Activated T-cell treated with anti-CD3 and anti-CD28 coated beads, Interleukin-2, amount 50 U/mL, for 72 hours (primary cell): ENCODE measurements around the gene USP24. TPM values are rescaled to one million over a fixed set of nuclear protein-coding genes. Genes with fewer than 3 reads are reported as not detected.

Source experiments
- ATAC-seq, 2 donors: fragments of 150-1000 bp; cut with Tn5 transposase; replicated peaks in 1 of 2; 2 replicates each; pipeline ENCODE4 v1.10.0; 2021; ENCODE audit warnings: moderate library complexity in 2 of 2, mild to moderate bottlenecking in 1 of 2
- DNase-seq, 2 donors: peaks; one replicate each; pipeline ENCODE4 v3.0.0; 2021 to 2022; ENCODE audit warnings: mixed read lengths in 1 of 2
- H3K27ac Mint-ChIP-seq: one replicate; pipeline ENCODE4 v1.8.0; 2022; ENCODE audit warnings: mild to moderate bottlenecking, moderate library complexity, mixed read lengths
- H3K27me3 Mint-ChIP-seq: one replicate; pipeline ENCODE4 v1.8.0; 2022; ENCODE audit warnings: low read depth, mixed read lengths
- H3K36me3 Mint-ChIP-seq, 2 donors: one replicate each; pipeline ENCODE4 v1.8.0; 2022; ENCODE audit warnings: mixed read lengths in 2 of 2, mild to moderate bottlenecking in 1 of 2; ENCODE audit not compliant: insufficient read depth in 2 of 2
- H3K4me1 Mint-ChIP-seq: one replicate; pipeline ENCODE4 v1.8.0; 2022; ENCODE audit warnings: low read depth, mixed read lengths
- H3K4me3 Mint-ChIP-seq, 2 donors: one replicate each; pipeline ENCODE4 v1.8.0; 2022; ENCODE audit warnings: mild to moderate bottlenecking in 2 of 2, mixed read lengths in 2 of 2, moderate library complexity in 2 of 2
- H3K9me3 Mint-ChIP-seq, 2 donors: one replicate each; pipeline ENCODE4 v1.8.0; 2022; ENCODE audit warnings: mixed read lengths in 2 of 2
- total RNA-seq, 2 donors: library from RNA; stranded (reverse); gene quantifications; one replicate each; pipeline ENCODE4 v1.2.3, GENCODE V29; 2022

The USP24 gene
- total RNA-seq, 2 donors from 2014 or later: 46.1 to 46.2 TPM

DNA sequence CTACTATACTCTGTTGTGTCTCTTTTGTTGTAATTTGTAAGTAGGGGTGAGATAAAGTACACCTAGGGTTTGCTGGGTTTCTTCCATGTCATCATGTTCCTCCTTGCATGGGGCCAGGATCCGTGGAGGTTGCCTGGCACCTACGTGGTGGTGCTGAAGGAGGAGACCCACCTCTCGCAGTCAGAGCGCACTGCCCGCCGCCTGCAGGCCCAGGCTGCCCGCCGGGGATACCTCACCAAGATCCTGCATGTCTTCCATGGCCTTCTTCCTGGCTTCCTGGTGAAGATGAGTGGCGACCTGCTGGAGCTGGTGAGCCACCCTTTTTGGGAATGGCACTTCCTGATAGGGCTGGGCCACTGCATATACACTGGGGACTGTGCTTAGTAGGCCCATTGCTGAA is 171.4 kb downstream of the USP24 start:
- no peak overlapping the region for H3K27ac Mint-ChIP-seq
- no peak for DNase-seq
- no peak overlapping the region for H3K4me3 Mint-ChIP-seq
- H3K27me3 Mint-ChIP-seq: peaks cover 32% of the 10 kb centered on the region
- ATAC-seq: no peak
- H3K4me1 Mint-ChIP-seq: peaks cover 7% of the 10 kb centered on the region
- H3K36me3 Mint-ChIP-seq: no peaks in the 10 kb centered on the region
- H3K9me3 Mint-ChIP-seq: no peaks in the 10 kb centered on the region

DNA sequence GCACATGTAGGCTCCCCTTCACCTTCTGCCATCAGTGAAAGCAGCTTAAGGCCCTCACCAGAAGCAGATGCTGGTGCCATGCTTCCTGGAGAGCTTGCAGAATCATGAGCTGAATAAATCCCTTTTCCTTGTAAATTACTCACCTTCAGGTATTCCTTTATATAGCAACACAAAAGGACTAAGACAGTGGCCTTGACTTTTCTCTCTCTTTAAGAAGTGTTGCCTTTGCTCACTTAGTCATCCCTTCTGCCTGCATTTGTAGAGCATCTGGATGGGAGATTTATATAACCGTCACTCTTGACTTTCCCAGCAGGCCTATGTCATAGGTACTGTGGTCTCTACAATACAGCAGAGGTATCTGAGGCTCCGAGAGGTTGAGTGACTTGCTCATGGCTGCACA is 172.2 kb downstream of the USP24 start:
- no peaks in the 10 kb centered on the region for H3K36me3 Mint-ChIP-seq

DNA sequence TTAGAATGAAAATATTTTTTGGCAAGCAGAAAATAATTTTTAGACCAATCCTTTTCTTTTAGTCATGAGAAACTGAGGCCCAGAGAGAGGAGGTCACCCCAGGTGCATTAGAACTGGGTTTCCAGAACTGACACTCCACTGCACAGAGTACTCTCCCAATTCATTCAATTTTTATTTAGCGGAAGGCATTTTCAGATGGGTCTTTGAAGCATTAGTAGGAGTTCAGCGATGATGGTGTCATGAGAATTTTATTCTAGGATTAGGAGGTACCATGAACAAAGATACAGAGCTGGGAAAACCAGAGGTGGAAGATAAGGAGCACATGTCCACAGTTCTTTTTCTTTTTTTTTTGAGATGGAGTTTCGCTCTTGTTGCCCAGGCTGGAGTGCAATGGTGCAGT is 173.6 kb downstream of the USP24 start:
- no peak for DNase-seq
- Mint-ChIP-seq H3K4me3 (no peak overlapping the region), H3K27ac (no peak overlapping the region), H3K27me3 (peaks cover 54% of the 10 kb centered on the region), H3K36me3 (no peaks in the 10 kb centered on the region), H3K9me3 (no peaks in the 10 kb centered on the region), H3K4me1 (peaks cover 7% of the 10 kb centered on the region)
- no peak for ATAC-seq

More for the DNA sequence above, 172.2 kb downstream of the USP24 start:
- no peak overlapping the region for H3K4me3 Mint-ChIP-seq
- H3K9me3 Mint-ChIP-seq: no peaks in the 10 kb centered on the region
- H3K27me3 Mint-ChIP-seq: peaks cover 40% of the 10 kb centered on the region
- H3K27ac Mint-ChIP-seq: no peak overlapping the region
- ATAC-seq (no peak), DNase-seq (no peak)
- peaks cover 7% of the 10 kb centered on the region for H3K4me1 Mint-ChIP-seq

DNA sequence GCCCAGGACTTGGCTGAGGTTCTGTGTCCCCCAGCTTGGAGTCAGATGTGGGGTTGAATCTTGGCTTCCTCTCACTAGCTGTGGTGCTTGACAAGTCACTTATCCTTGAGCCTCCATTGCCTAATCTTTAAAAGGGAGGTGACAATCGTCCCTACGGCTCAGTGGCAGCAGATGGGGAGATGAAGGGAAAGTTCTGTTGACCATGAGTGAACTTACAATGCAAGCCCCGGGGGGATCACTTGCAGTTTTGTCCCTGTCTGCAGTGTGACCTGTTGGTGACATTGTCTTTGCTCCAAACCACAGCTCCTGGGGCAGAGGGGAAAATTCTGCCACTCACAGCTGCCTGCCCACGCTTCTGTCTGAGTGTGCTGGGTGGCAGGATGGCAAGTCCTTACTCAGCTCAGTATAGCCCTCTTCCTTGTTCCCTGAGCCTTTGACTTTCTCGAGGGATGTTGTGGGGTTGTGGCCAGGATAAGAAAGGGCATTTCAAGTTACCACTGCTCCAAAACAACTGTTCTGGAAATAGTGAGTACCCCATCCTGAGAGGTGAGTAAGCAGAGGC is 174.2 kb downstream of the USP24 start:
- Mint-ChIP-seq H3K4me1 (peaks cover 7% of the 10 kb centered on the region), H3K4me3 (no peak overlapping the region), H3K36me3 (no peaks in the 10 kb centered on the region), H3K27me3 (peaks cover 60% of the 10 kb centered on the region), H3K9me3 (no peaks in the 10 kb centered on the region), H3K27ac (no peak overlapping the region)
- ATAC-seq (no peak), DNase-seq (no peak)

DNA sequence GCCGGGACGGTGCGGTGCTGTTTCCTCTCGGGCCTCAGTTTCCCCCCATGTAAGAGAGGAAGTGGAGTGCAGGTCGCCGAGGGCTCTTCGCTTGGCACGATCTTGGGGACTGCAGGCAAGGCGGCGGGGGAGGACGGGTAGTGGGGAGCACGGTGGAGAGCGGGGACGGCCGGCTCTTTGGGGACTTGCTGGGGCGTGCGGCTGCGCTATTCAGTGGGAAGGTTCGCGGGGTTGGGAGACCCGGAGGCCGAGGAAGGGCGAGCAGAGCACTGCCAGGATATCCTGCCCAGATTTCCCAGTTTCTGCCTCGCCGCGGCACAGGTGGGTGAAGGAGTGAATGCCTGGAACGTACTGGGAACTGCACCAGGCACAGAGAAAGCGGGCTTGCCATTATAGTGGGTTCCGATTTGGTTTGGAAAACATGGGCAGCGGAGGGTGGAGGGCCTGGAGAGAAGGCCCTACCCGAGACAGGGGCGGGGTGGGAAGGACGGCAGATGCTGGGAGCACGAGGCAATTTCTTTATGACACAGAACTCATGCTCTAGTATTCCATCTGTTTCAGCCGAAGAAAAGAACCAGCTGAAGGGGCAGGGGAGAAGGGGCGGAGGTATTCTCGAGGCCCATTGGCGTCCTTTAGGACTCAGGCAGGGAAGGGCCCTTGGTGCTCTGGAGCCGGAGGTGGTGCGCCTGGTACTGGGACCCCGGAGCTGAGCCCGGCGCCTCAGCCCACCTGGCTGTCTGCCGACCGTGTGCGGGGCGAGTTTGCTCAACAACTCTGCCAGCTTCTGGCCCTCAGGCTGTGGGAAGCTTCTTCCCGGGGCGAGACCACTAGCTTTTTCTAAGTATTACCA is 174.9 kb downstream of the USP24 start:
- Mint-ChIP-seq H3K9me3 (no peaks in the 10 kb centered on the region), H3K4me3 (peak overlapping the region in 1 of 2 donors; percentile 13), H3K27me3 (peaks cover 64% of the 10 kb centered on the region), H3K4me1 (peaks cover 7% of the 10 kb centered on the region), H3K36me3 (no peaks in the 10 kb centered on the region), H3K27ac (no peak overlapping the region)
- DNase-seq (no peak), ATAC-seq (no peak)

DNA sequence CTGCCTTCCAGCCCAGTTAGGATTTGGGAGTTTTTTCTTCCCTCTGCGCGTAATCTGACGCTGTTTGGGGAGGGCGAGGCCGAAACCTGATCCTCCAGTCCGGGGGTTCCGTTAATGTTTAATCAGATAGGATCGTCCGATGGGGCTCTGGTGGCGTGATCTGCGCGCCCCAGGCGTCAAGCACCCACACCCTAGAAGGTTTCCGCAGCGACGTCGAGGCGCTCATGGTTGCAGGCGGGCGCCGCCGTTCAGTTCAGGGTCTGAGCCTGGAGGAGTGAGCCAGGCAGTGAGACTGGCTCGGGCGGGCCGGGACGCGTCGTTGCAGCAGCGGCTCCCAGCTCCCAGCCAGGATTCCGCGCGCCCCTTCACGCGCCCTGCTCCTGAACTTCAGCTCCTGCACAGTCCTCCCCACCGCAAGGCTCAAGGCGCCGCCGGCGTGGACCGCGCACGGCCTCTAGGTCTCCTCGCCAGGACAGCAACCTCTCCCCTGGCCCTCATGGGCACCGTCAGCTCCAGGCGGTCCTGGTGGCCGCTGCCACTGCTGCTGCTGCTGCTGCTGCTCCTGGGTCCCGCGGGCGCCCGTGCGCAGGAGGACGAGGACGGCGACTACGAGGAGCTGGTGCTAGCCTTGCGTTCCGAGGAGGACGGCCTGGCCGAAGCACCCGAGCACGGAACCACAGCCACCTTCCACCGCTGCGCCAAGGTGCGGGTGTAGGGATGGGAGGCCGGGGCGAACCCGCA is 175.7 kb downstream of the USP24 start, which contains the start of gene PCSK9:
Gene PCSK9 (plus strand): TSS at position 207 of the 741 bp plus-strand sequence. CDS start 290 bp downstream, at position 497.
- Mint-ChIP-seq H3K27me3 (peaks cover 67% of the 10 kb centered on the region), H3K27ac (no peak within 1 kb of the TSS), H3K9me3 (no peaks in the 10 kb centered on the region), H3K4me1 (peaks cover 7% of the 10 kb centered on the region), H3K36me3 (no peaks in the 10 kb centered on the region), H3K4me3 (peak within 1 kb of the TSS in 1 of 2 donors; percentile 13)
- no peak for DNase-seq
- ATAC-seq: peak in 1 of 2 donors; percentile 13

DNA sequence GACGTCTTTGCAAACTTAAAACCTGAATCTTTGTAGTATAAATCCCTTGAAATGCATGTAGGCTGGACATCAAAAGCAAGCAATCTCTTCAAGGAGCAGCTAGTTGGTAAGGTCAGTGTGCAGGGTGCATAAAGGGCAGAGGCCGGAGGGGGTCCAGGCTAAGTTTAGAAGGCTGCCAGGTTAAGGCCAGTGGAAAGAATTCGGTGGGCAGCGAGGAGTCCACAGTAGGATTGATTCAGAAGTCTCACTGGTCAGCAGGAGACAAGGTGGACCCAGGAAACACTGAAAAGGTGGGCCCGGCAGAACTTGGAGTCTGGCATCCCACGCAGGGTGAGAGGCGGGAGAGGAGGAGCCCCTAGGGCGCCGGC is 176.2 kb downstream of the USP24 start:
- ATAC-seq: no peak
- Mint-ChIP-seq H3K9me3 (no peaks in the 10 kb centered on the region), H3K4me3 (no peak overlapping the region)

DNA sequence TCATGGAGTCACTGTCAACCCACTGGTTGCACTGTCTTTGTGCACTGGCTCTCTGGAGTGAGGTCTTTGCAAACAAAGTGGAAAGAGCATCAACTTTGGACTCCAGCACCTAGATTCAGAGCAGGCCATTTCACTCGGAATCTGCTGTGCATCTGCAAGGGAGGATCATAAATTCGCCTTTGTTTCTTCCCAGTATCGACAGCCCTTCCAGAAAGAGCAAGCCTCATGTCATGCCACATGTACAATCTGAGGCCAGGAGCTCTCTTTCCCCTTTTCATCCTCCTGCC is 176.7 kb downstream of the USP24 start:
- peaks cover 69% of the 10 kb centered on the region for H3K27me3 Mint-ChIP-seq
- ATAC-seq (no peak), DNase-seq (no peak)
- peaks cover 7% of the 10 kb centered on the region for H3K4me1 Mint-ChIP-seq
- H3K36me3 Mint-ChIP-seq: no peaks in the 10 kb centered on the region
- no peak overlapping the region for H3K27ac Mint-ChIP-seq
- H3K4me3 Mint-ChIP-seq: no peak overlapping the region
- no peaks in the 10 kb centered on the region for H3K9me3 Mint-ChIP-seq

More for the DNA sequence above, 176.2 kb downstream of the USP24 start:
- Mint-ChIP-seq H3K4me1 (peaks cover 7% of the 10 kb centered on the region), H3K27me3 (peaks cover 67% of the 10 kb centered on the region), H3K27ac (no peak overlapping the region), H3K36me3 (no peaks in the 10 kb centered on the region)
- no peak for DNase-seq

DNA sequence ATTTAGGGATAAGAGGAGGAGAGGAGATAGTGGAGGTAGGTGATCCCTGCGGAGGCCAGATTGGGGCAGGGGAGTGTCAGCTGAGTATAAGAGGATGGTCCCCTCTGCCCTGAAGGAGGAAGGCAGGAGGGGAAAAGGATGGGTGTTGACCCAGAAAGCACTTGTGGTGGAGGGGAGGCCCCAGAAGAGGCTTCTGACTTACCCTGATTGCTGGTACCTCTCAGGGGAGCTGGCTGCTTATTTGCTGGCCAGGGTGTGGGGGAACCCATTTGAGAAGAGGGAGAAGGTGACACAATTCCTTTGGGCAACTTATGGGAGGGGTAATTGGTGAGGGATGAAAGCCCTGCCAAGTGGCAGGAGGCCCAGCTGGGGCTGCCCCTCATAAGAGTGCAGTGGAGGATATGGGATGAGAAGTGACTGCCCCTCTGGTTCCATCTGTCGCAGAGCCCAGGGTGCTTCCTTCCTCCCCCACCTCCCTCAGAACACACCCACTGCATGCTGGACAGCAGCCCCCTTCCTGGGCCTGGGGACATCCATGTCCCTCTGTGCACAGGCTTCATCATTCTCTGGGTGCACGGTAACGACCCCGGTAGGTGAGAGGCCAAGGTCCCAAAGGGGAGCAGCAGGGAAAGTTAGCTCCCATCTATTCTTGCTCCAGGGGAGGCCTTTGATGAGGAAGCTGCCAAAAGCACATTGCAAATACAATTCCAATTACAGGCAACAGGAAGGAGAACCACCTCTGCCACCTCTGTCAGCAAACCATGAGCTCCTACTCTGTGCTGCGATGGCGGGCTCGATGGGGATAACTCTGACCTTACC is 177.2 kb downstream of the USP24 start:
- no peak for DNase-seq
- Mint-ChIP-seq H3K27ac (no peak overlapping the region), H3K27me3 (peaks cover 73% of the 10 kb centered on the region), H3K9me3 (no peaks in the 10 kb centered on the region), H3K36me3 (no peaks in the 10 kb centered on the region), H3K4me3 (no peak overlapping the region), H3K4me1 (peaks cover 7% of the 10 kb centered on the region)
- ATAC-seq: no peak

DNA sequence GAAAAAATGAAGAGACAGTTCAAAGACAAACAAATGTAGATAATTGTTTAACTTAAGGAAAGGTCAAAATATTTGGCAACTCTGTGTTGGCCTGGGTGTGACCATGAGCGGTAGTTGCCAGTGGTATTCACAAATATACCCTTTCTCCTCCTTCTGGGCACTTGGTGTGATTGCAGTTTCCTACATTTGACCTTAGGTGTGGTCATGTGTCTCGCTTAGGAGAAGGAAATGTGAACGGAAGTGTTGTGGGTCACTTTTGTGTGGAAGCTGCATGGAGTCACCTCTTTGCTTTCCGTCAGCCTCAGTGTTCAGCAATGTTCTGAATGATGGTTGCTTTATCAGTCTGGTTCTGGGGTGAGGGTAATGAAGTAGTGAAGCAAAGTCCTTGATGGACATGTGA is 179.3 kb downstream of the USP24 start:
- no peak for ATAC-seq
- no peaks in the 10 kb centered on the region for H3K36me3 Mint-ChIP-seq
- H3K27ac Mint-ChIP-seq: no peak overlapping the region
- H3K4me3 Mint-ChIP-seq: no peak overlapping the region
- H3K27me3 Mint-ChIP-seq: peaks cover 66% of the 10 kb centered on the region
- no peaks in the 10 kb centered on the region for H3K9me3 Mint-ChIP-seq
- H3K4me1 Mint-ChIP-seq: peaks cover 7% of the 10 kb centered on the region
- no peak for DNase-seq

DNA sequence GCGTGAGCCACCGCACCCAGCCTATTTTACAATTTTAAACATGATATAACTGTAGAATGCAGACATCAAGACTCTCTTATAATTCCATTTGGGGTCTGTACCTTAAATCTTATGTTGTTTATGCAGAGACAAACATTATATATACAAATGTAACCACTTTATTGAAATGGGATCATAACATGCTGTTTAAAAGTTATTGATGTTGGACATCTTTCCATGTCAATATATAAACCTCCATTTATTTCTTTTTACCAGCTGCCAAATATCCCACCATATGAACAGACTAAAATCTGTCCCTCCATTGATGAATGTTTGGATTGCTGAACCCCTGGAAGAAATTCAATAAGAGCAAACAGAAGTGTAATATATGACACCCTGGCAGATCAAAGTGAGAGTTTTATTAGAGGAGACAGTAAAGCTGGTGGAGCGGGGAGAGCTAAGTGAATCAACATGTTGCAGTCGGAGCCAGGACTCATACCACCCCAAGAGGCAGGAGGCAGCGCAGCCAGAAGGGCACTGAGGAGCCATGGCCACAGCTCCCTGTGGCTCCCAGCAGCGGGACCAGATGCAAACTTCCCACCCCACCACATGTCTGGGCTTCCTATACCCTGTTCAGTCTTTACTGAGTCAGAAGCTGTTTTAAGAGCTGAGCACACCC is 180.6 kb downstream of the USP24 start:
- no peak overlapping the region for H3K4me3 Mint-ChIP-seq
- no peaks in the 10 kb centered on the region for H3K4me1 Mint-ChIP-seq
- H3K9me3 Mint-ChIP-seq: no peaks in the 10 kb centered on the region
- DNase-seq: no peak
- H3K27ac Mint-ChIP-seq: no peak overlapping the region
- peaks cover 53% of the 10 kb centered on the region for H3K27me3 Mint-ChIP-seq
- no peaks in the 10 kb centered on the region for H3K36me3 Mint-ChIP-seq
- ATAC-seq: no peak

DNA sequence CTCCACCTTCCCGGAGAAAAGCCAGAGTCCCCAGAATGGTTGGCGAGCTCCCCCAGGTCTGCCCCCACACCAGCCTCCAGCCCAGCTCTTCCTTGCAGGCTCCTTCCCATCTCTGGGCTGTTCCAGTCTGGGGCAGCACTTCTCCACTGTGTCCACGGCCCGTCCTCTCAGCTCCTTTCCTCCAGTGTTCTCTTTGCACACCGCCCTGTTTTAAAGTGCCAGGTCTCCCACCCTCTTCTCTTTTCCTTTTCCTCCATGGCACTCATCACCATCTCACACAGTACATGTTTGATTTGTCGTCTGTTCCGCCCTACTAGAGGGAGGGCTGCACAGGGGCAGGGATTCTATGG is 181.9 kb downstream of the USP24 start:
- Mint-ChIP-seq H3K4me1 (no peaks in the 10 kb centered on the region), H3K27me3 (peaks cover 42% of the 10 kb centered on the region), H3K4me3 (no peak overlapping the region), H3K36me3 (no peaks in the 10 kb centered on the region), H3K9me3 (no peaks in the 10 kb centered on the region), H3K27ac (no peak overlapping the region)
- DNase-seq: no peak
- ATAC-seq: no peak
